CD4-positive, alpha-beta T cell treated with Interleukin-6 at 100 ng/mL for 8 hours (primary cell): ENCODE measurements around the gene ETV7.
"Not testable (repeated sequence)": the region's sequence is repeated elsewhere in the genome, so short reads cannot be mapped to it uniquely, and the experiment has no call there.

Experiments
- DNase-seq: peaks from one replicate; pipeline ENCODE4 v3.0.0-alpha.2; 2020; ENCODE audit warnings: mixed read lengths, low spot score

ETV7 gene

DNA sequence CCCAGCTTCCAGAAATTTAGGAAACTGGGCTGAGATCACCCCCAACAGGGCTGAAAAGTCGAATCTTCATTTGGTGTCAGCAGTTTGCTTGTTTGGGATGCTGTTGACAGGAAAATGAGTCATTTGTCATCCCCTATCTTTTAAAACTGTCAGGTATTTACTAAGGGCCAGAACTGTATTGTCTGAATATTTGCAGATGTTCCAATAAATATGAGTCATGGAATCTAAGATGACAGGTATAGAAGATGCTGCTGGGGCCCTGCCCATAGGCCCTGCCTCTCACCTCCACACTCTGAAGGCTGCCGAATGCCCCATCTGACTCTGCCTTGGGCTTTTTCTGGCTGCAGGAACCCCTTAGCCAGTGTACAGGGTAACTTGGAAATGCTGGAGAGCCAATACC lies 3.9 kb downstream of the ETV7 start:
- no peak for DNase-seq

DNA sequence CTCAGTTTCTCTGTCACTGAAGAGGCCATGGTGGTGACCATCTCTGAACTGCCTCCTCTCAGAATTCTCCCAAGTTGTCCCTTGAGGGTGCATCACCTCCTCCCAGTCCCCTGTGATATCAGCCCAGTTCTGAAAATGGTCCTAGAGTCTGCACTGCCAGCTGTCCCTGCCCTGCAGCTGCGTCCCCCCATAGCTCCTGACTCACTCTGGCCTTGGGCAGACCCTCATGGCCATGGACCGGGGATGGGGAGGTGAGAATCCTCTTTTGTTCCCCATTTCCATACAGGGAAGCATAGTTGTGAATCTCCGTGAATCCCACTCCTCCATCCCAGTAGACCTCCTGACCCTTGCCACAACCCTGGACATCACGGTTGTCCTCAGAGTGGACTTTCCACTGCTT lies 4.5 kb downstream of the ETV7 start:
- no peak for DNase-seq

DNA sequence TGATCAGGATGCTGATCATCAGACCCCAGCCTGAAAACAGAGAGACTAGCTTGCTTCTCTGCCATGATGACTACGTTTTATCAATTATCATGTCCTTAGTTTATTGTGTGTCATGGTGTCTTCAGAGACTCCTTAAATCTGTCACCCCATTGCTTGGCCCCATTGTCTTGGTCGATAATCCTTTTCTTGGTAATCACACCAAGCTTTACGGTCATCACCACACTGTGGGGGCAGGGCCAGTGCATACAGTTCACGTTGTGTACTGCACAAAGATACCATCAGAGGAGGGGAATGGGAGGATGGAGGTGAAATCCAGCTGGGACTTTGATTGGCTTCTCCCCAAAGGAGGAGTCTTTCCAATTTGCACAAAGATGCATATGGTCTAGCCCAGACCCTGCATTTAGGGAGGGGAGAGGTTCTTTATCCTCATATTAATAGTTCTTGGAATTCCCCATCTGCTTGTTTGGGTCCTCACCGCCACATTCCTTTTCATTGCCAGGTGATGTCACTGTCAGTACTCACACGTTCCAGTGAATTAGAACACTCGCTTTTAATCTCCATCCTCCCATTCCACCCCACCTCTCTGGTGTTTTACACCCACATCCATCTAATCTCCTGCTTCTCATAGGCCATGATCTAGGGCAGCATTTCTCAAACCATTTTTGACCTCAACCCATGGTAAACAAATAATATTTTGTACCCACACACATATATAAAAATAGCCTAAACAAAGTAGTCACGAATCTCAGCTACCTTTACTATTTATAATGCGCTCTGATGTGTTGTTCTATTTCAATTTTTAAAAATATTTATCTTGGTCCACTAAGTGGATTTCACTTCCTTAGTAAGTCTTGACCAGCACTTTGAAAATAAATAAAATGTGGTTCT lies 5.7 kb downstream of the ETV7 start:
- no peak for DNase-seq

DNA sequence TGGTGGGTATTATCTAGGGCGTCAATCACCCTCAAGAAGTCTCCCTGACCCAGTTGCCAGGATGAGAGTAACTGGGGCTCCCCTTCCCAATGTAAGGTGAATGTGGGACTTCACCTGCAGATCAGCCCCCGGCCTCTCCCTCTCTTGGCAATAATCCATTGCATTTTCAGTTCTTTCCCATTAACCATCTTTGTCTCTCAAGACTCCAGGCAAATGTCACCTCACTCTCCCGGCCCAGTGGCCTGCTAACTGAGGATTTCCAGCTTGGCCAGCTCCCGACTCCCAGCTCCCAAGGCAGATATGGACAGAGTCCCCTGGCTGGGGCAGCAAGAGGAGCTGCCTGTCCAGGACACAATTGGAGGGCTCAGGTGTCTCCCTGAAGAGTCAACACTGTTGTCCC lies 7.3 kb downstream of the ETV7 start:
- DNase-seq: no peak

DNA sequence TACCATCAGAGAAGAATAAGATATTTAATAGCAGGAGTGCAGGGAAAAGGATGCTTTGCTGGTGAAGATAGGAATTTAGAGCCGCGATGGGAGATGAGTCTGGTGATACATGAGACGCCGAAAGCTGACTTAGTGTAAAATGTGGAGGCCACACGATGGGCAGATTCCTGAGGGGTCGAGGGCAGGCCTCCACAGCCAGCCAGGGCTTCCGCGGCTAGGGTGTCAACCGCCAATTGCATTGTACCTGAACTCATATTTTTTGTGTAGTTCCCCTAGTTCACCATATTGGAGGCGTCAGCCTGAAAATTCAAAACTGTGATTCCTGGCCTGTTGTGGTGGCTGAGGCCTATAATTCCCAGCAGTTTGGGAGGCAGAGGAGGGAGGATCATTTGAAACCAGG lies 8.5 kb downstream of the ETV7 start:
- no peak for DNase-seq

DNA sequence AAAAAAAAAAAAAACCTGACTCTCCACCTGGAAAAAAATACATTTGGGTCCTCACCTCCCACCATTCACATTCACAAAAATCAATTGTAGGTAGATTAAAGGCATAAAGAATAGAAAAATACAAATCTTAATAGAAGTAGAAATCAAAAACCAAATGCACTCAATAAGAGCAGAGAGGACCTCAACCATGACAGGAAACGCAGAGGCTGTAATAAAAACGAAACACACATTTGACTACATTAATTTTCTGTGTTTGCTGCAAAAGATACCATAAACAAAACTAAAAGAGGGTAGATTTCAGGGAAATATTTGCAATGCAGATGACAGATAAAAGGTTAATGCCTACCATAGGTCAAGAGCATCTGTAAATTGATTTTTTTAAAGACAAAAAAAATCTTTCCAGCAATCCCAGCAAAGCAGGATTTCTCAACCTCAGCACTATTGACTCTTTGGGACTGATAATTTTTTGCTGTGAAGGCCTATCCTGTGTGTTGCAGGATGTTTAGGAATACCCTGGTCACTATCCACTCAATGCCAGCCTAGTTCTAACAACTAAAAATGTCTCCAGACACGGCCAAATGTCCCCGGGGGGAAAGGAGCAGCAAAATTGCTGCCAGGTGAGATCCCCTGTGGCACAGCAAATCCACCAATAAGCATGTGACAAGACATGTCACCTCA lies 9.1 kb downstream of the ETV7 start:
- no peak for DNase-seq

DNA sequence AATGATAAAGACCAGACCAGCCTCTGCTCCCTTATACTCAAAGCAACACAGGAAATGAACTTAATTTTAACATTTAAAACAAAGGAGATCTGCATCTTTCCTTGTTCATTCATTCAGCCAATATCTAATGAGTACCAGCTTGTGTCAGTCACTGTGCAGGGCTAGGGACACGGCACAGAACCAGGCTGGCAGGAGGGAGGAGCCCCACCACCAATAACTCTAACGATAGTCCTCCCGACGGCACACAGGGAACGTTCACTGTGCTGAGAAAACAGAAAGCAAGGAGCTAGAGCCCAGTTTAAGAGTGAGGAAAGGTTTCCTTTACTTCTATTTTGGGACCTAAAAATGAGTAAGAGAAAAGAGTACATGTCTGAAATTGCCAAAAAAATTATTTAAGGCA lies 9.9 kb downstream of the ETV7 start:
- DNase-seq: no peak

DNA sequence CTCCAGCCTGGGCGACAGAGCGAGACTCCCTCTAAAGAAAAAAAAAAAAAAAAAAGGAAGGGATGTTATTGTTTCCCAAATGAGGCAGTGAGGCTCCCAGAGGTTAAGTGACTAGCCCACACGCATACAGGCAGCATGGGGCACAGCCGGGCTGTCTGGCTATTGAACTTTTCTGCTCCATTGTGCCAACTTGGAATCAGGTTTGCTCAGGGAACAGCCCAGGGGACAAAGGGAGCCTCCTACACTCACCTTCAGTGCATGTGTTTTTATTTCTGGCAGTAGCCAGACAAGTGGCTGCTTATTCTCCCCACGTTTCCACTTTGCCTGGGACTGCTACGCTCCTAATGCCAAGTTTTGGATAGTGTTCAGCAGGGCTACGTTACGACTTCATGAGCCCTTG lies 10.7 kb downstream of the ETV7 start:
- DNase-seq: no peak

DNA sequence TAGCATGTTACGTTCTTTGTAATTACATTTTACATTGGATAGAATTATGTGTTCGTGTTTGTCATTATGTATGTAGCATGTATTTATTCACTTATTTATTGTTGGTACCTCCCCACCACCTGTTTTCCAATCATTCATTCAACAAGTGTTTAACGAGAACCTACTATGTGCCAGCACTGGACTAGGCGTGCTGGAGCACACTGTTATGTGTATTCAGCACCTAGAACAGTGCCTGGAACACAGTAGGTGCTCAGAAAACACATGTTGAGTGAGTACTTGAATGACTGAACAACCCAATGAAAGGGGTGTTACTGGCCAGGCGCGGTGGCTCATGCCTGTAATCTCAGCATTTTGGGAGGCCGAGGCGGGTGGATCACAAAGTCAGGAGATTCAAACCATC lies 11.3 kb downstream of the ETV7 start:
- DNase-seq: no peak

DNA sequence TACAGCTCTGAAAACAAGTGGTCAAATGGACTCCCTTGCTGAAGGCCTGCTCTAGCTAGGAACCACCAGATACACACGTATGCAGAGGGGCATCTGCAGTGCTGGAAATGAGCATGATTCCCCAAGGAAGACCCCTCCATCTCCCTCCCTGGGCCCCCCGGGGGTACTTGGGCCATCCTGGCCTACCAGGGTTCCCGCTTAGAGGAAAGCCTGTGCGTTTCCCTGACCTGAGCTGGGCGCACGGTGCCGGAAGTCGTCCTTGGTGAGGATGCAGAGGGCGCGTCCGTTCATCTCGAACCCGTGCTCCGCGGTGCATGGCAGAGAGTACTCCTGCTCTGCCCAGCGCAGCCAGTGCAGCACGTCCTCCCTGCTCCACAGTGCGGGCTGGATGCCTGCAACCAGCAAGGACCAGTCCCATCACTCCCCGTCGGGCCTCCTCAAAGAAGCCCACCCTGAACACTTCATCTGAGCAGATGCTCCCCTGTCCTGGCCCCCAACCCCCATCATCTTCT lies 11.8 kb downstream of the ETV7 start:
- no peak for DNase-seq

DNA sequence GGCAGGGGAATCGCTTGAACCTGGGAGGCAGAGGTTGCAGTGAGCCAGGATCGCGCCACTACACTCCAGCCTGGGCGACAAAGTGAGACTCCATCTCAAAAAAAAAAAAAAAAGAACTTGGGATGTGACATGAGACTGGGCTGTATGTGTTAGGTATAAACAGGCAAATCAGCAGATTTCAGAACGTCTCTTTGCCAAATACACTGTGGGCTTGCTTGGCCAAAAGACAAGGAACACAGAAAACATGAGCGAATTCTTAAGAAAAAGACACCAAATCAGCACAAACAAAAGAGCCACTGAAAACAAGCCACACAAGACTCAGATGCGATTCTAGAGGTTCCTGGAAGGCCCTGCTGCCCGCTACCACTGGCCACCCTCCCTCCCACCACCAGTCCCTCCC lies 12.5 kb downstream of the ETV7 start:
- DNase-seq: no peak

DNA sequence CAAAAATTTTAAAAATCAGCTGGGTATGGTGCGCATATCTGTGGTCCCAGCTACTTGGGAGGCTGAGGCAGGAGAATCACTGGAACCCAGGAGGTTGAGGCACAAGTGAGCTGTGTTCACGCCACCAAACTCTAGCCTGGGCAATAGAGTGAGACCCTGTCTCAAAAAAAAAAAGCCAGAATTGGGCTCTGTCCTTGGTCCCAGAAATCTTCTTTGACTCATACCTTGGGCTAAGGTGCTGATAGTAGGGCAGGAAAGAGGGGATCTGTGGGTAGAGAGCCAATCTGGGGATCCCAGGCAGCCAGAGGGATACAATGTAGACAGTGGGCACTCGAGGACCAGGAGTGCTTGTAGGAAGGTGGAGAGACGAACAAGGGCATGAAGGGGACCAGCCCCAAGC lies 13.3 kb downstream of the ETV7 start:
- DNase-seq: no peak

DNA sequence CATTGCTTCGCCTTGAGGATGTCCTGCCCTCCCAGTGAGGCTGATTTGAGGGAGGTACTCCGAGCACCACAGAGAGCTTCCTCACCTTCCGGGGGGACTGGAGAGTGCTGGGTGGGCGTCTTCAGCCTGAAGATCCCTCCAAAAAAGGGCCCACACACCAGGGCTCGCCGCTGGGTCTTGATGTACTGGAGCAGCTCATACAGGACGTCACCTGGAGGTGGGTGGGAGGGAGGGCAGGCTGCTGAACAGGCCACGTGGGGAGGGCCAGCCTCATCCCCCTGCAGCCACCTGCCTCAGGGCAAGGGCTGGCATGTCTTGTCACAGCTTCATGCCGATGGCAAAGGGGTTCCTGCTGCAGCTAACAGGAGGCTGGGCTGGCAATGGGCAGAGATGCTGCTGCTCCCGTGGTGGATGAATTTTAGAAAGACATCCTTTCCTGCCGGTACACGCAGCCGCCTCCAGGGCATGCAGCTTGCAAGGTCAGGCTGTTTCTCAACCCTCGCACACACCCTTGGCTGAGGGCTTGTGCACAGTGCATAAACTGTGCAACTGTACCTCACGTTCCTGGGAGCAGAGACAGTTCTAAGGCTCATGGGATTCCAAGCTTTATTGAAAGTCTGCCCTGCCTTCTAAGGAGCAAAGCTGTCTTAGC lies 14.0 kb downstream of the ETV7 start:
- no peak for DNase-seq

DNA sequence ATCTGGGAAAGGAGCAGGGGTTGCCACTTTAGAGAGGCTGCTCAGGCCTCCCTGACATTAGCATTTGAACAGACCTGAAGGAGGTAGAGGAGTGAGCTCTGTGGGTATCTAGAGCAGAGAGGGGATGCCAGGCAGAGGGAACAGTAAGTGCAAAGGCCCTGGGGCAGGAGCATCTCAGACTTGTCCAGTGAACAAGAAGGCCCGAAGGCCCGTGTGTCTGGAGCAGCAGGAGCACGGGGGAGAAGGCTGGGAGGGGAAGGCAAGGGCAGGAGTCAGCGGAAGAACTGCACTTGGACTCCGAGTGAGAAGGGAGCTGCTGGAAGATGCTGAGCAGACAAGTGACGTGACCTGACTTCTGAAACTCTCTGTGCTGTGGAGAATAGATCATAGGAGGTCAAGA lies 15.4 kb downstream of the ETV7 start:
- no peak for DNase-seq

DNA sequence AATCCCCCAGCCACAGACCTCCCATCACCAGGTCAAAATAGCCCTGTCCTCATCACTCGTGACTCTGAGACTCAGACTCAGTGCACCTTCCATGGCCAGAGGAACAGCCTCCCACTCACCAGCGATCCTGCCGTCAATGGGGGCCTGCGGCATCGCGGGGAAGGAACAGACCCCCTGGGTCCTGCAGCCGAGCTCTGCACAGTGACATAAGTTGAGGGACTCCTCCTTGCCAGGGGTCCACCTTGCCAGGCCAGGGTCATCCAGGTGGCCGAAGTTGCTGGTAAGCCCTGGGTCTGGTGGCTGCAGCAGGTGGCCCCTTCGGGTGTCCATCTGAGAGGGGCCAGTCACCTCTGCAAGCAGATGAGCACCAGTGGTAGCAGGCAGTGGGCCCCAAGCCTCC lies 16.3 kb downstream of the ETV7 start:
- no peak for DNase-seq

DNA sequence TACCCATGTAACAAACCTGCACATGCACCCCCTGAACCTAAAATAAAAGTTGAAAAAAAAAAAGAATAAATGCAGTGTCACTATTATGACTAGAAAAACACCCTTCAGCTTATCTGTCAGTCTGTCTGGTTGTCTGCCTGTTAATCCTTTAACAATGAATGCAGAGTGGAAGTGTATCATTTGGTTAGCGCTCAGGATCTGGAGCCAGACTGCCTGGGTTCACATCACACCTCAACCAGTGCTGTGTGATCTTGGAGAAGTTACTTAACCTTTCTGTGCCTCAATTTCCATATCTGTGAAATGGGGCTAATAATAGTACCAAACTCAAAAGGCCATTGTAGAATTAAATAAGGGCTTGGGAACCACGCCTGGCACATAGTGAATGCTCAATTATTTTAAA lies 16.8 kb downstream of the ETV7 start:
- DNase-seq: no peak

DNA sequence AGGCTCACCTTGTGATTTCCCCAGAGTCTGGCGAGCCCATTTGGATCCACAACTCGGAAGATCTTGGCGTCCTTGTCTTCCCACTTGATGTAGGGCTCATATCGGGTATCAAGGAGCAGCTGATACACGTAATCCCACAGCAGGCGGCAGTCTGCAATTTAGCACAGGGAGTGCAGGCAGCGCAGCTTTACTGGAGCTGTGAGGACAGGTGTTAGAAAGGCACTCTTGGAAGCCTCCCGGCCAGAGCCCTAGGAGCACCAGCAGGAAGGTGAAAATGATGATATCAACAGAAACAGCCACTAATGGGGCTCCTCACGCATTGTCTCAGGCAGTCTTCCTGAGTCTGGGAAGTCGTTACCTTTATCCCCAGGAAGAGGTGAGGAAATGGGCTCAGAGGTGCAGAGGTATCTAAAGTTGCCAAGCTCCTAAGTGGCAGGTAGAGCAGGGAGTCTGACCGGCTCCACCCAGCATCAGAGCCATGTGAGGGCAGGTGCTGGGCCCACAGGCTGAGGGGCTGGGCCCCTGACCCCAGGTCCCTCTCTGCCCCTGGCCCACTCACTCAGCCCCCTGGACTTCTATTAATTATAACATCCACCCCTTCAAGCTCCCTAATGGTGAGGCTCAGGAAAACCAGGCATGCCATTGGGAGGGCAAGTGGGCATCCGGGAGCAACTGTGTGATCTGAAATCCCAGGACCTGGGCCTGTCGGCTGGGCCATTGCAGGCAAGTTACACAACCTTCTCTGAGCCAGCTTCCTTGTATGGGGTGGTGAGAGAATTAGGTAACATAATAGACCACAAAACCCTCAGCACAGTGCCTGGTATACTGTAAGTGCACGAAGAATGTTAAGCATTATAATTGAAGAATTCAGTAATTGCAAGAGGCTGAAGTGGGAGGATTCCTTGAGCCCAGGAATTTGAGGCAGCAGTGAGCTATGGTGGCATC lies 18.3 kb downstream of the ETV7 start:
- no peak for DNase-seq

DNA sequence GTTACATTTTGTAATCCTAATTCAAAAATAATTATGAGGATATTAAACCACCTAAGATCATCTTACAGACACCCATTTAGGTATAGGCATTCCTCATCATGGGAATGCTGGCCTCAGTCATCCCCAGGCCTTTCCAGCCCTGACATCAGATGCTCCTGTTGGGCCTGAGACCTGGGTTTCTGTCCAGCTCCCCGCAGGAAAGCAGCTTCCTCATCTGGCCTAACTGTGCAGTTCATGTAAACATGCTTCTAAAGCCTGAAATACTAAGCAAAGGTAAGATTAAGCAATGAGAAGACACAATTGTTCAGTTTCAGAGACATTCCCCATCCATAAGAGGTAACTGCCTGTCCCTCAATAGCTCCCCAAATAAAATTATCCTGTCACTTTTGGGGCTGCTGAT lies 19.0 kb downstream of the ETV7 start:
- no peak for DNase-seq

DNA sequence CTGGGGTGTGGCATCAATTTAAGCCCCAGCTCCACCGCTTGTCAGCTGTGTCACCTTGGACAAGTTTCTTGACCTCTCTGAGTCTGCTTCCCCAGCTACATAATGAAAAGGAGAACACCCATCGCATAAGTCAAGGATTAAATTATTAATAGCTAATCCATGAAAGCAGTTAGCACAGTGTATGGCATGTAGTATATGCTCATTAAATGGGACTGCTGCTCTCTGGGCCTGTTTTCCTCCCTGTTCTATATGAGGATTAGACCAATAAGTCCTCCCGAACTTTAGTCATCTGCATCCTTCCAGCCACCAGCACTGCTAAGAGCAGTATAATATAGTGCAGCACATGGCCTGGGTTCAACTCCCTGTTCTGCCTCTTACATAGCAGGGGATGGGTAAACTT lies 19.7 kb downstream of the ETV7 start:
- DNase-seq: no peak

DNA sequence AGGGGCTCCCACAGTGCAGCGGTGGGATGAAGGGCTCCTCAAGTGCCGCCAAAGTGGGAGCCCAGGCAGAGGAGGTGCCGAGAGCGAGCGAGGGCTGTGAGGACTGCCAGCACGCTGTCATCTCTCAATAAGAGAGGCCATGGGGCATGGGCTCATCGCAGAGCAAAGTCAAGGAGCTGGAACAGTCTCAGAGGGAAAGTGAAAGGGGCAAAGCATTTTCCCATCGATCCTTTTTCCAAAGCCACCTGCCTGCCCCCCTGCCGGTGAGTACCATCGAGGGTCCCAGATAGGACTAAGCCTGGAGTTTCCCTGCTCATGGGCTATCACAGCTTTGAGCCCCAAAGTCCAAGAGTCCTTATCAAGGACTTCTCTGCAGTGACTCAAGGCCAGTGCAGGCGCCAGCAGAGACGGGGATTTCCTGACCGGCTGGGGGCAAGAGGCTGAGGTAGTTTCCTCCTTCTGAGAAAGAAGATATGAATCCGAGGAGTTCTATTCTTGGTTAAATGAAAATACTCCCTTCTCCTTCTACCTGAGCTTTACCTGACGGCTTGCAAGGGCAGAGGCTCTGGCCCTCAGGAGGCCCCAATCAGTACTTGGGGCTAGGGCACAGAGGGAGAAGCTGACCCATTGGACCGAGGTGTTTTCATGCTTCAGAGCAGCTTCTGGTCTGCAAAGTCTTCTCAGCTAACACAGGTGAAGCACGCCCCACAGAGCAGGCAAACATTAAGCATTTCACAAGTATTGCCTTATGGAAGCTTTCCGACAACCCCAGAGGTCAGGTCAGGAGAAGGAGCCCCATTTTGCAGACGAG lies 22.6 kb downstream of the ETV7 start:
- no peak for DNase-seq

DNA sequence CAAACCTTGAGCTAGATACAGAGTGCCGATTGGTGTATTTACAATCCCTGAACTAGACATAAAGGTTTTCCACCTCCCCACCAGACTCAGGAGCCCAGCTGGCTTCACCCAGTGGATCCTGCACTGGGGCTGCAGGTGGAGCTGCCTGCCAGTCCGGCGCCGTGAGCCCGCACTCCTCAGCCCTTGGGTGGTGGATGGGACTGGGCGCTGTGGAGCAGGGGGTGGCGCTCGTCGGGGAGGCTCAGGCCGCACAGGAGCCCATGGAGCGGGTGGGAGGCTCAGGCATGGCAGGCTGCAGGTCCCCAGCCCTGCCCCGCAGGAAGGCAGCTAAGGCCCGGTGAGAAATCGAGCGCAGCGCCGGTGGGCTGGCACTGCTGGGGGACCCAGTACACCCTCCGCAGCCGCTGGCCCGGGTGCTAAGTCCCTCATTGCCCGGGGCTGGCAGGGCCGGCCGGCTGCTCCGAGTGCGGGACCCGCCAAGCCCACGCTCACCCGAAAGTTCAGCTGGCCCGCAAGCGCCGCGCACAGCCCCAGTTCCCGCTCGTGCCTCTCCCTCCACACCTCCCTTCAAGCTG lies 23.3 kb downstream of the ETV7 start:
- not testable (repeated sequence) for DNase-seq
